ENCODE results near the gene DNAH6.

- no peak for TF ChIP-seq POLR2A (IDR thresholded peaks at IDR 0.05)
- no peak for TF ChIP-seq CTCF (IDR thresholded peaks at IDR 0.05)
These were observed 123.5 kb downstream of the DNAH6 start for GRCh38 chr2:84639751-84640150.

Data from right lobe of liver (tissue), 4 donors.